Ectodermal cell (in vitro differentiated cells): ENCODE measurements around the gene FZD2.
"Not testable (repeated sequence)": the region's sequence is repeated elsewhere in the genome, so short reads cannot be mapped to it uniquely, and the experiment has no call there.

ENCODE experiments used
- H3K27ac ChIP-seq: 2 replicates; pipeline ENCODE4 v1.7.0; 2013; ENCODE audit warnings: mild to moderate bottlenecking, low read depth, low read length; ENCODE audit not compliant: insufficient read depth, poor library complexity, severe bottlenecking
- H3K27me3 ChIP-seq: 2 replicates; pipeline ENCODE4 v1.7.0; 2013; ENCODE audit warnings: mild to moderate bottlenecking, low read length; ENCODE audit not compliant: insufficient read depth, control insufficient read depth, poor library complexity, severe bottlenecking
- H3K36me3 ChIP-seq: one replicate; pipeline ENCODE4 v1.7.0; 2013; ENCODE audit warnings: low read length; ENCODE audit not compliant: control insufficient read depth, insufficient read depth
- H3K4me1 ChIP-seq: one replicate; pipeline ENCODE4 v1.7.0; 2013; ENCODE audit warnings: low read length; ENCODE audit not compliant: control insufficient read depth, insufficient read depth
- H3K4me3 ChIP-seq: 2 replicates; pipeline ENCODE4 v1.7.0; 2013; ENCODE audit warnings: low read depth, low read length, control low read depth; ENCODE audit not compliant: insufficient read depth
- H3K9me3 ChIP-seq: 2 replicates; pipeline ENCODE4 v1.7.0; 2013; ENCODE audit warnings: mild to moderate bottlenecking, low read length, moderate library complexity; ENCODE audit not compliant: control insufficient read depth
- WGBS, 2 experiments: methylation state at CpG; one replicate each; pipeline ENCODE4 v1.1.7; 2013; ENCODE audit warnings: missing lambda C conversion rate in 2 of 2; 5-methylcytosine and 5-hydroxymethylcytosine counted together

Gene FZD2

GRCh38 chr17:44558710-44559633 lies 1.7 kb downstream of the FZD2 start:
- Histone ChIP-seq H3K4me1 (peaks cover 19% of the 10 kb centered on the region), H3K4me3 (peak overlapping the region; percentile 78), H3K36me3 (no peaks in the 10 kb centered on the region), H3K27me3 (no peaks in the 10 kb centered on the region), H3K9me3 (no peaks in the 10 kb centered on the region), H3K27ac (peak overlapping the region; percentile 9)
- 6 to 8% methylated on average over 74 of the region's 74 CpGs for WGBS, 2 experiments

- no peak overlapping the region for H3K27ac ChIP-seq
- H3K27me3 ChIP-seq: no peaks in the 10 kb centered on the region
- no peaks in the 10 kb centered on the region for H3K36me3 ChIP-seq
- H3K4me1 ChIP-seq: peaks cover 16% of the 10 kb centered on the region
- 3% methylated on average over 15 to 16 of the region's 16 CpGs for WGBS, 2 experiments
- H3K9me3 ChIP-seq: no peaks in the 10 kb centered on the region
- H3K4me3 ChIP-seq: peak overlapping the region; percentile 78
Observed at GRCh38 chr17:44559634-44560554, 2.6 kb downstream of the FZD2 start.

GRCh38 chr17:44561237-44561623 lies 3.9 kb downstream of the FZD2 start:
- WGBS, 2 experiments: 18 to 32% methylated on average over 3 of the region's 3 CpGs
- Histone ChIP-seq H3K4me1 (peaks cover 8% of the 10 kb centered on the region), H3K4me3 (peak overlapping the region; percentile 78), H3K27ac (no peak overlapping the region), H3K36me3 (no peaks in the 10 kb centered on the region), H3K9me3 (no peaks in the 10 kb centered on the region), H3K27me3 (no peaks in the 10 kb centered on the region)

- Histone ChIP-seq H3K27ac (no peak overlapping the region), H3K9me3 (no peaks in the 10 kb centered on the region), H3K4me1 (peaks cover 8% of the 10 kb centered on the region), H3K36me3 (no peaks in the 10 kb centered on the region), H3K27me3 (no peaks in the 10 kb centered on the region), H3K4me3 (no peak overlapping the region)
- WGBS, 2 experiments: 69 to 79% methylated on average over 5 to 7 of the region's 7 CpGs
Observed at GRCh38 chr17:44564429-44564828, 7.1 kb downstream of the FZD2 start.

GRCh38 chr17:44565866-44566443 lies 8.7 kb downstream of the FZD2 start:
- no peaks in the 10 kb centered on the region for H3K36me3 ChIP-seq
- WGBS, 2 experiments: 86 to 87% methylated on average over 14 of the region's 14 CpGs
- H3K27ac ChIP-seq: no peak overlapping the region
- H3K4me1 ChIP-seq: peaks cover 8% of the 10 kb centered on the region
- no peak overlapping the region for H3K4me3 ChIP-seq
- no peaks in the 10 kb centered on the region for H3K27me3 ChIP-seq
- no peaks in the 10 kb centered on the region for H3K9me3 ChIP-seq

GRCh38 chr17:44568311-44568944 lies 11.1 kb downstream of the FZD2 start:
- H3K27ac ChIP-seq: not testable (repeated sequence)
- WGBS, 2 experiments: 83 to 91% methylated on average over 23 of the region's 23 CpGs

GRCh38 chr17:44568945-44569858 lies 11.9 kb downstream of the FZD2 start:
- H3K27me3 ChIP-seq: no peaks in the 10 kb centered on the region
- H3K9me3 ChIP-seq: no peaks in the 10 kb centered on the region
- whole genome bisulfite sequencing, 2 experiments: 65 to 70% methylated on average over 22 of the region's 26 CpGs
- no peaks in the 10 kb centered on the region for H3K4me1 ChIP-seq
- no peak overlapping the region for H3K4me3 ChIP-seq
- H3K36me3 ChIP-seq: no peaks in the 10 kb centered on the region
- peak overlapping the region; percentile 60 for H3K27ac ChIP-seq

More at GRCh38 chr17:44568311-44568944, 11.1 kb downstream of the FZD2 start:
- H3K27me3 ChIP-seq, H3K9me3 ChIP-seq, H3K4me3 ChIP-seq, H3K4me1 ChIP-seq, H3K36me3 ChIP-seq: not testable (repeated sequence)

- Histone ChIP-seq H3K4me1 (no peaks in the 10 kb centered on the region), H3K27me3 (no peaks in the 10 kb centered on the region), H3K4me3 (no peak overlapping the region), H3K9me3 (no peaks in the 10 kb centered on the region), H3K27ac (no peak overlapping the region), H3K36me3 (no peaks in the 10 kb centered on the region)
- WGBS, 2 experiments: 90 to 93% methylated on average over 2 of the region's 2 CpGs
Observed at GRCh38 chr17:44572801-44573200, 15.5 kb downstream of the FZD2 start.

GRCh38 chr17:44575403-44575802 lies 18.1 kb downstream of the FZD2 start:
- 86 to 94% methylated on average over 2 of the region's 2 CpGs for WGBS, 2 experiments
- Histone ChIP-seq H3K27me3 (no peaks in the 10 kb centered on the region), H3K27ac (no peak overlapping the region), H3K4me3 (no peak overlapping the region), H3K9me3 (no peaks in the 10 kb centered on the region), H3K36me3 (no peaks in the 10 kb centered on the region), H3K4me1 (no peaks in the 10 kb centered on the region)
